K562 (cell line): Measurements from ENCODE around the gene ZNF385C. TPM values are rescaled to one million over a fixed set of nuclear protein-coding genes. Genes with fewer than 3 reads are reported as not detected.

Source experiments
- ATF7 ChIP-seq: fragments of 450-650 bp; IDR thresholded peaks from 2 replicates; pipeline ENCODE4 v1.7.1; 2014; ENCODE audit warnings: mild to moderate bottlenecking, moderate library complexity
- CBFA2T2 ChIP-seq: fragments of 450-650 bp; conservative IDR thresholded peaks from 2 replicates; pipeline ENCODE4 v1.6.1; 2017; ENCODE audit warnings: mild to moderate bottlenecking
- FOXK2 ChIP-seq, 2 experiments: fragments of 450-650 bp; IDR thresholded peaks in 1 of 2; conservative IDR thresholded peaks in 1 of 2; 2 replicates each; pipeline ENCODE4 v1.6.1; 2016; ENCODE audit warnings: low read depth in 2 of 2, mild to moderate bottlenecking in 1 of 2
- HNRNPLL ChIP-seq: fragments of 200-400 bp; formaldehyde crosslinking; IDR thresholded peaks from 2 replicates; pipeline ENCODE4 v1.6.1; 2017; ENCODE audit warnings: low read length, low read depth, mild to moderate bottlenecking; ENCODE audit not compliant: poor library complexity, severe bottlenecking
- NCOR1 ChIP-seq: fragments of 450-650 bp; IDR thresholded peaks from 2 replicates; pipeline ENCODE4 v1.6.1; 2016; ENCODE audit warnings: mild to moderate bottlenecking, moderate library complexity
- NEUROD1 ChIP-seq: fragments of 150-350 bp; IDR thresholded peaks from 2 replicates; pipeline ENCODE4 v1.6.1; 2014; ENCODE audit warnings: borderline replicate concordance, low read length, low read depth; ENCODE audit not compliant: partially characterized antibody
- NFATC3 ChIP-seq: fragments of 450-650 bp; IDR thresholded peaks from 2 replicates; pipeline ENCODE4 v1.6.1; 2017; ENCODE audit warnings: mild to moderate bottlenecking
- POLR2H ChIP-seq: IDR thresholded peaks from 2 replicates; pipeline ENCODE4 v1.6.1; 2016; ENCODE audit warnings: missing genetic modification characterization, low read depth, mild to moderate bottlenecking, control low read depth, missing compliant biosample characterization, moderate library complexity
- PTTG1 ChIP-seq: fragments of 450-650 bp; IDR thresholded peaks from 2 replicates; pipeline ENCODE4 v1.6.1; 2016; ENCODE audit warnings: low read depth, mild to moderate bottlenecking, missing genetic modification characterization, missing compliant biosample characterization
- RAD21 ChIP-seq, 2 experiments: fragments of 250-450 bp in 1 of 2; fragments of 450-650 bp in 1 of 2; sonication (Bioruptor Pico) in 1 of 2; formaldehyde crosslinking in 1 of 2; IDR thresholded peaks in 1 of 2; conservative IDR thresholded peaks in 1 of 2; 2 replicates each; pipeline versions ENCODE4 v1.4.0 to v1.8.0; 2020 to 2022; ENCODE audit warnings: mild to moderate bottlenecking in 2 of 2, moderate library complexity in 1 of 2
- SETDB1 ChIP-seq: IDR thresholded peaks from one replicate; pipeline ENCODE4 v1.6.1; 2012; ENCODE audit warnings: low read length, control low read depth, inconsistent platforms
- SUPT5H ChIP-seq: fragments of 450-650 bp; IDR thresholded peaks from 2 replicates; pipeline ENCODE4 v1.6.1; 2016
- TBP ChIP-seq: optimal IDR thresholded peaks from 2 replicates; pipeline ENCODE3; 2011; ENCODE audit warnings: low read depth, low read length, improper control_type of control experiment
- TOE1 ChIP-seq, 2 experiments: fragments of 450-650 bp in 1 of 2; sonication (generic) in 1 of 2; formaldehyde crosslinking in 1 of 2; IDR thresholded peaks; 2 replicates each; pipeline versions ENCODE4 v1.7.1 to v1.8.0; 2016 to 2022; ENCODE audit warnings: borderline replicate concordance in 2 of 2, mild to moderate bottlenecking in 2 of 2, antibody characterized with exemption in 1 of 2, inconsistent platforms in 1 of 2, low read depth in 1 of 2, missing genetic modification reagents in 1 of 2, moderate library complexity in 1 of 2
- YY1 ChIP-seq, 3 experiments: IDR thresholded peaks; 2 replicates each; pipeline ENCODE4 v1.6.1; 2011; ENCODE audit warnings: low read length in 2 of 3, mild to moderate bottlenecking in 2 of 3, moderate library complexity in 2 of 3, borderline replicate concordance in 1 of 3, control low read depth in 1 of 3, low read depth in 1 of 3; ENCODE audit not compliant: insufficient read depth in 3 of 3, insufficient replicate concordance in 2 of 3, control insufficient read depth in 1 of 3, insufficient read length in 1 of 3; ENCODE audit errors: extremely low read depth in 1 of 3
- ZBTB1 ChIP-seq: sonication (generic); formaldehyde crosslinking; IDR thresholded peaks from 2 replicates; pipeline ENCODE4 v1.8.1; 2023; ENCODE audit warnings: missing genetic modification reagents, low read depth, mild to moderate bottlenecking, borderline replicate concordance
- polyA plus RNA-seq, 8 experiments: library from polyadenylated mRNA; depleted of rRNA in 4 of 8; stranded (reverse) in 5 of 8; unstranded in 3 of 8; fragments of >200 nt; fragmentation: Nextera tagmentation in 2 of 8; fragmentation: Illumina TruSeq in 1 of 8; extraction: Ambion mirVana in 2 of 8; extraction: Trizol in 1 of 8; gene quantifications; 2 replicates each; pipeline versions ENCODE4 v1.2.1 to v1.2.3, GENCODE V29; 2011 to 2014; ENCODE audit warnings: inconsistent platforms in 1 of 8, missing spikeins in 1 of 8
- total RNA-seq, 7 experiments: library from RNA; depleted of rRNA in 6 of 7; stranded (reverse); fragments of >200 nt in 6 of 7; fragmentation: Illumina TruSeq in 2 of 7; extraction: Trizol in 2 of 7; gene quantifications; 2 replicates each; pipeline versions ENCODE4 v1.2.1 to v1.2.3, GENCODE V29; 2011 to 2021; ENCODE audit warnings: low replicate concordance in 1 of 7
- TF ChIP-seq, protein P1 (sequence below): sonication (generic); formaldehyde crosslinking; IDR thresholded peaks from 2 replicates; pipeline ENCODE4 v1.8.0; 2022; ENCODE audit warnings: mild to moderate bottlenecking, missing genetic modification reagents

The ZNF385C gene
- total and polyA plus RNA-seq, 9 of the 15 experiments (the other 6 are each of a cell fraction or from before 2014, with no cell fraction given) = 0.03 to 0.35 (median 0.18) TPM; not detected in 1

DNA sequence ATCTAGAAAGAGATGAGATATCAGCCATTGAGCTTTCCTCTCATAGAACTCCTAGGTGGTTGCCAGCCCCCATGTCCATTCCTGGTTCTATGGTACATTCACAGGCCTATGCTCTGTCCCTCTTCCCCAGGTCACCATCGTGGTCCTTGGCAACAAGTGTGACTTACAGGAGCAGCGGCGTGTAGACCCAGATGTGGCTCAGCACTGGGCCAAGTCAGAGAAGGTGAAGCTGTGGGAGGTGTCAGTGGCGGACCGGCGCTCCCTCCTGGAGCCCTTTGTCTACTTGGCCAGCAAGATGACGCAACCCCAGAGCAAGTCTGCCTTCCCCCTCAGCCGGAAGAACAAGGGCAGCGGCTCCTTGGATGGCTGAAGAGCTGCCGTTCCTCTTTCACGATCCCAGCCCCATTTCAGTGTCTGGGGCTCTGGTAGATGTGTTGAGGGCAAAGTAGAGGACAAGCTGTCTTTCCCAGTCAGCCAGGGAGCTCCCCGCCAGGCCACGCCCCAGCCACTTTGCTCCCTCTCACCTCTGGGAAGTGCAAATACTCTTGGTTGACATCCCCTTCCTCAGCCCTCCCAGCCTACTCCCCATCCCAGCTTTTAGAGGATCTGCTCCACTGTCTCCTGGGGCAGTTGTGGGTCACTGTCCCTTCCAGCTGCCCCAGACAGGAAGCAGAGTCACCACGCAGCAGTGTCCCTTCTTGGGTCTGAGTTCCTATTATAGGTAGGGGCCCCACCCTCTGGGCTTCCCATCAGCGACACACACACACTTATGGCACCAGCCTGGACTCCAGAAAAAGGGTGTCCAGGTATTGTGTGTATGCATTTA lies 74.5 kb downstream of the ZNF385C start (continued):
- TF ChIP-seq YY1 (IDR thresholded peaks at IDR 0.05; ENCODE audit: borderline replicate concordance in 1 of 3, control insufficient read depth in 1 of 3, extremely low read depth in 1 of 3, insufficient read depth in 3 of 3, insufficient read length in 1 of 3, insufficient replicate concordance in 2 of 3, low read depth in 1 of 3, low read length in 2 of 3) (no peak), NEUROD1 (peak; percentile 52), TBP (no peak), SETDB1 (no peak), PTTG1 (0 out of 2 replicates have a peak, but pooled peaks have one; percentile 6), RAD21 (CRISPR knock-in tag; conservative IDR thresholded peaks at IDR 0.05 in 1 of 2, IDR thresholded peaks at IDR 0.05 in 1 of 2) (peak; percentile 19 to 34; a peak in 2 of 4 replicates), TOE1 (IDR thresholded peaks at IDR 0.05; ENCODE audit: borderline replicate concordance) (peak; percentile 20; the same call in 1 of the 2 replicates), TOE1 (CRISPR knock-in tag; IDR thresholded peaks at IDR 0.05; ENCODE audit: borderline replicate concordance, low read depth) (no peak), HNRNPLL (no peak), FOXK2 (conservative IDR thresholded peaks at IDR 0.05 in 1 of 2, IDR thresholded peaks at IDR 0.05 in 1 of 2; ENCODE audit: low read depth in 2 of 2) (no peak), SUPT5H (peak; percentile 33; the same call in 1 of the 2 replicates), CBFA2T2 (no peak), ATF7 (peak; percentile 97), NCOR1 (no peak), ZBTB1 (CRISPR knock-in tag) (no peak), NFATC3 (no peak), POLR2H (tag) (peak; percentile 86)
- TF ChIP-seq, protein P1, sequence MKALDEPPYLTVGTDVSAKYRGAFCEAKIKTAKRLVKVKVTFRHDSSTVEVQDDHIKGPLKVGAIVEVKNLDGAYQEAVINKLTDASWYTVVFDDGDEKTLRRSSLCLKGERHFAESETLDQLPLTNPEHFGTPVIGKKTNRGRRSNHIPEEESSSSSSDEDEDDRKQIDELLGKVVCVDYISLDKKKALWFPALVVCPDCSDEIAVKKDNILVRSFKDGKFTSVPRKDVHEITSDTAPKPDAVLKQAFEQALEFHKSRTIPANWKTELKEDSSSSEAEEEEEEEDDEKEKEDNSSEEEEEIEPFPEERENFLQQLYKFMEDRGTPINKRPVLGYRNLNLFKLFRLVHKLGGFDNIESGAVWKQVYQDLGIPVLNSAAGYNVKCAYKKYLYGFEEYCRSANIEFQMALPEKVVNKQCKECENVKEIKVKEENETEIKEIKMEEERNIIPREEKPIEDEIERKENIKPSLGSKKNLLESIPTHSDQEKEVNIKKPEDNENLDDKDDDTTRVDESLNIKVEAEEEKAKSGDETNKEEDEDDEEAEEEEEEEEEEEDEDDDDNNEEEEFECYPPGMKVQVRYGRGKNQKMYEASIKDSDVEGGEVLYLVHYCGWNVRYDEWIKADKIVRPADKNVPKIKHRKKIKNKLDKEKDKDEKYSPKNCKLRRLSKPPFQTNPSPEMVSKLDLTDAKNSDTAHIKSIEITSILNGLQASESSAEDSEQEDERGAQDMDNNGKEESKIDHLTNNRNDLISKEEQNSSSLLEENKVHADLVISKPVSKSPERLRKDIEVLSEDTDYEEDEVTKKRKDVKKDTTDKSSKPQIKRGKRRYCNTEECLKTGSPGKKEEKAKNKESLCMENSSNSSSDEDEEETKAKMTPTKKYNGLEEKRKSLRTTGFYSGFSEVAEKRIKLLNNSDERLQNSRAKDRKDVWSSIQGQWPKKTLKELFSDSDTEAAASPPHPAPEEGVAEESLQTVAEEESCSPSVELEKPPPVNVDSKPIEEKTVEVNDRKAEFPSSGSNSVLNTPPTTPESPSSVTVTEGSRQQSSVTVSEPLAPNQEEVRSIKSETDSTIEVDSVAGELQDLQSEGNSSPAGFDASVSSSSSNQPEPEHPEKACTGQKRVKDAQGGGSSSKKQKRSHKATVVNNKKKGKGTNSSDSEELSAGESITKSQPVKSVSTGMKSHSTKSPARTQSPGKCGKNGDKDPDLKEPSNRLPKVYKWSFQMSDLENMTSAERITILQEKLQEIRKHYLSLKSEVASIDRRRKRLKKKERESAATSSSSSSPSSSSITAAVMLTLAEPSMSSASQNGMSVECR (CRISPR knock-in tag) = no peak
